Activated CD4-positive, CD25-positive, alpha-beta regulatory T cell treated with anti-CD3 and anti-CD28 coated beads, Interleukin-2, amount 50 U/mL, for 72 hours (primary cell): ENCODE data around the gene PCIF1.
"Not testable (repeated sequence)": the region's sequence is repeated elsewhere in the genome, so short reads cannot be mapped to it uniquely, and the experiment has no call there.

ENCODE experiments used
- DNase-seq: peaks from one replicate; pipeline ENCODE4 v3.0.0; 2021

Gene PCIF1

DNA sequence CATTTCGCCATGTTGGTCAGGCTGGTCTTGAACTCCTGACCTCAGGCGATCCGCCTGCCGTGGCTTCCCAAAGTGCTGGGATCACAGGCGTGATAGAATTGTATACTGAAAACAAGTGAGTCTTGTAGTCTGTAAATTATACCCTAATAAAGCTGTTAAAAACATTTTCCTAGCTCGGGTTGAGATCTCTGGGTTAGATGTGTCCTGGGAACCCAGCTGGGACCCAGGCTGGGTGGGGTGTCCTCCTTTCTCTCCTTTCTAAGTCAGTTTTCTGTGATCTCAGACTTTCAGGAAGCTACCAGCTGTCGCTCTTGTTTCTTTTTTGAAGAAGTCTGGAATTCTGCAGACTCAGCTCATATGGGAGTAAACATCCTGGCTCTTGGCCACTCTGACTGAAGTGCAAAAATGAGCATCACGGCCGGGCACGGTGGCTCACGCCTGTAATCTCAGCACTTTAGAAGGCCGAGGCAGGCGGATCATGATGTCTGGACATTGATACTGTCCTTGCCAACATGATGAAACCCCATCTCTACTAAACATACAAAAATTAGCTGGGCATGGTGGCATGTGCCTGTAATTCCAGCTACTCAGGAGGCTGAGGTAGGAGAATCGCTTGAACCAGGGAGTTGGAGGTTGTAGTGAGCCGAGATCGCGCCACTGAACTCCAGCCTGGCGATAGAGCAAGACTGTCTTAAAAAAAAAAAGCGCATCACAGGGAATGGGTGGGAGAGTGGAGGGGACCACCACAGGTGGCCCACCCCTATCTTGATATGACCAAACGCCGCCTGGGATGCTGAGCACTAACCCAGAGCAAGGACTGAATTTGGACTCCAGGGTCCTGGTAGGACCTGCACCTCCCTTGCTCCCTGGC lies 9.9 kb upstream of the PCIF1 start:
- DNase-seq = no peak

DNA sequence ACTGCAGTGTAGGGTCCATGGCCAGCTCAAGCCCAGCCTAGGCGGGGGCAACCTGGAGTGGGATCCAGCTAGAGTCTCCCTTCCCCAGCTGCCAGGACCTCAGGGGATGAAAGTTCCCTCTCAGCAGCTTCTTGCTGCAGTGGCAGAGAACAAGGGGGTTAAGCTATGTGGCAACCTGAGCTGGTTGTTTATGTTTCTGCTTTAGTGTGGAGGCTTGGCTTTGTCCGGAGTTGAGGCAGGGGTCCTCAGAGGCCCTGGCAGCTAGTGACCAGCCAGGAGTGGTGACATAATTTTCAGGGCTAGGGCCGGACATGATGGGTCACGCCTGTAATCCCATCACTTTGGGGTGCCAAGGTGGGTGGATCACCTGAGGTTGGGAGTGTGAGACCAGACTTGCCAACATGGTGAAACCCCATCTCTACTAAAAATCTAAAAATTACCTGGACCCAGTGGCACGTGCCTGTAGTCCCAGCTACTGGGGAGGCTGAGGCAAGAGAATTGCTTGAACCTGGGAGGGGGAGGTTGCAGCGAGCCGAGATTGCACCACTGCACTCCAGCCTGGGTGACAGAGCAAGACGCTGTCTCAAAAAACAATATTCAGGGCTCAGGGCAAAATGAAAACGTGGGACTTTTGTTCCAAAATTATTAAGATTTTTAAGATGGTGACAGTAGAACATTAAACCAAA lies 8.5 kb upstream of the PCIF1 start:
- no peak for DNase-seq

DNA sequence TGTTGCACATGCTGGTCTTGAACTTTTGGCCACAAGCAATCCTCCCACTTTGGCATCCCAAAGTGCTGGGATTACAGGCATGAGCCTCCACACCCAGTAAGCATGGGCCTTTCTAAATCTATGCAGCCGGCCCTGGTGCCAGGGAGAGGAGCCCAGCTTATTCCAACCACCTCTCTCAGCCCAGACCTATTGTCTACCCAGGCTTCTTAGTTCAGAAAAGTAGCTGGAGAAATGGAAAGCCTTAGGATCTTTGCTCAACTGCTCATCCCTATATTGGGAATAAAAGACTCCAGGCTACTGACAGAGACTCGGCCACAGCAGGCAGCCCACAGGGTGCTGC lies 7.8 kb upstream of the PCIF1 start:
- no peak for DNase-seq

DNA sequence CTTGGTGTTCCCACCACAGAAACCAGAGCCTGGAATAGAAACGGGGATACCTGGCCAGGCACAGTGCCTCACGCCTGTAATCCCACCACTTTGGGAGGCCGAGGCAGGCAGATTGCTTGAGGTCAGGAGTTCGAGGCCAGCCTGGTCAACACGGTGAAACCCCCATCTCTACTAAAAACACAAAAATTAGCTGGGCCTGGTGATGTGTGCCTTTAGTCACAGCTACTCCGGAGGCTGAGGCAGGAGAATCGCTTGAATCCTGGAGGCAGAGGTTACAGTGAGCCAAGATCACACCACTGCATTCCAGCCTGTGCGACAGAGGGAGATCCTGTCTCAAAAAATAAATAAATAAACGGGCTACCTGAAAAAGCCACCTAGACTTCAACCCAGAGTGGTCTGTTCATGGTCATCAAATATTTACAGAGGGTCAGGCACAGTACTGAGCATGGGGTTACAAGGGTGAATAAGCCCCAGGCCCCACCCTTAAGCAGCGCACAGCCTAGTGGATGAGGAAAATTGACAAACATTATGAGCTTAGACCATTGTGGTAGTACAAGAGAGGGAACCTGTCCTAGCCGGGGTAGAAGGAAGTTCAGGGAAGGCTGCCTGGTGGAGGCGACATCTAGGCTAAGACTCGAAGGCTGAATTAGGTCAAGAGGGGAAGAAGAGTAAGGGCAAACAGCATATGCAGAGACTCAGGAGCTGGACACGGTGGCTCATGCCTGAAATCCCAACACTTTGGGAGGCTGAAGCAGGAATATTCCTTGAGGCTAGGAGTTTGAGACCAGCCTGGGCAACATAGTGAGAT lies 7.2 kb upstream of the PCIF1 start:
- no peak for DNase-seq

DNA sequence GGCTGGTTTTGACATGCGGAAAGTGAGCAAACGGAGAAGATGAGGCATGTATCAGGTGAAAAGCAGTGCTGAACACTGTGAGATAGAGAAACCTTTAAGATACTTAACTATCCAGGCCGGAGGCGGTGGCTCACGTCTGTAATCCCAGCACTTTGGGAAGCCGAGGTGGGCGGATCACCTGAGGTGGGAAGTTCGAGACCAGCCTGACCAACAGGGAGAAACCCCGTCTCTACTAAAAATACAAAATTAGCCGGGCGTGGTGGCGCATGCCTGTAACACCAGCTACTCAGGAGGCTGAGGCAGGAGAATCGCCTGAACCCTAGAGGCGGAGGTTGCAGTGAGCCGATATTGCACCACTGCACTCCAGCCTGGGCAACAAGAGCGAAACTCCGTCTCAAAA lies 2.8 kb upstream of the PCIF1 start:
- DNase-seq = not testable (repeated sequence)

DNA sequence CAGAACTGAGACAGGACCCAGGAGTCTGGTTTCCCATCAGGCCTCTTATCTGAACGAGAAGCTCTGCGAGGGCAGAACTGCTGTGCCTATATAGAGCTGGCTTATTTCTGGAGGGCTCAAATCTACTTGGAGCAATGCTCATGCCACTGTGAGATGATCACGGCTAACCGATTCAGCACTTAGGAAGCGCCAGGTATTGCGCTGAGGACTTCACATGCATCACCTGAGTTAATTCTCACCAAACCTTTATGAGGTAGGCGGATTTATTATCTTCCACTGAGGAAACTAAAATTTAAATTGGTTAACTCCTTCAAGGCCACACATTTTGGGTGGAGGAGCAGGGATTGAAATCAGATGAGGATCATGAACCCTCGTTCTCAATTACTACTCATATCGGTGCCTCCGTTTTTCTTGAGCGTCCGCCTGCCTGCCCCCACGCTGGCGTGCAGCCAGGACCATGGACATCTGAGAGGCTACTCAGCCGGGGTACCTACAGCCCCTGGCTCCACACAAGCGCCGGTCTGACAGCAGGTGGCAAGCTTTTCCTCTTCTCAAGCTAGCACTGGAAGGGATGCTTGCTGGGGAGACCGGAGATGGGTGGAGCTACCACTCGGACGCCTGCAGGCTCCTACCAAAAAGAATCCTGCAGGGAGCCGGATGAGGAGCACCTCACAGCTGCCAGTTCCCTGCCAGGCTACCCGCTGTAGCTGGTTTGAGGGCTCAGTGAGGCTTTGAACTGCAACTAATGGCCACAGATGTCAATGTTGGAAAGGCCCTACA lies 1.0 kb upstream of the PCIF1 start:
- peak; percentile 52 for DNase-seq

DNA sequence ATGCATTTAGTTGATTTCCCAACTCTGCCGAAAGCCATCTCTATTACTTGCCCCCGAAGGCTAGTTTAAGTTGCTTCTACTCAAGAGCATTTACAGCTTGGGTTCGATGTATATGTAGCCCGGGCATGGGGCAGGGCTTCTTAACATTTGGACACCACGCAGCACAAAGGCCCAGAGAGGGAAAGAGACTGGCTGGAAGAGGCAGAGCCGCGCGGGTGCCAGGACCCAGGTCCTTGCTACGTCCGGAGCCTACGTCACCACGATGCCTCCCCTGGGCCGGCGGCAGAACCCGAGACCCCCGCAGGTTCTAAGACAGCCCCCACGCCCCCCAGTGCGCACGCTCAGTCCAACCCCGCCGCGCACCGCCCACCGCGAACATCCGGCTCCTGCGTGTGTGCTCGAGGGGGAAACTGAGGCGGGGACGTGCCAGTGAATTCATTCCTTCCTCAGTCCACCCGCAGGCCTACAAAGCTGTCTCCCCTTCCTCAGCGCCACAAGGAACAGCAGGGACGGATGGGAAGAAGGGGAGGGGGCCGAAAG lies 367 bp upstream of the PCIF1 start:
- no peak for DNase-seq

DNA sequence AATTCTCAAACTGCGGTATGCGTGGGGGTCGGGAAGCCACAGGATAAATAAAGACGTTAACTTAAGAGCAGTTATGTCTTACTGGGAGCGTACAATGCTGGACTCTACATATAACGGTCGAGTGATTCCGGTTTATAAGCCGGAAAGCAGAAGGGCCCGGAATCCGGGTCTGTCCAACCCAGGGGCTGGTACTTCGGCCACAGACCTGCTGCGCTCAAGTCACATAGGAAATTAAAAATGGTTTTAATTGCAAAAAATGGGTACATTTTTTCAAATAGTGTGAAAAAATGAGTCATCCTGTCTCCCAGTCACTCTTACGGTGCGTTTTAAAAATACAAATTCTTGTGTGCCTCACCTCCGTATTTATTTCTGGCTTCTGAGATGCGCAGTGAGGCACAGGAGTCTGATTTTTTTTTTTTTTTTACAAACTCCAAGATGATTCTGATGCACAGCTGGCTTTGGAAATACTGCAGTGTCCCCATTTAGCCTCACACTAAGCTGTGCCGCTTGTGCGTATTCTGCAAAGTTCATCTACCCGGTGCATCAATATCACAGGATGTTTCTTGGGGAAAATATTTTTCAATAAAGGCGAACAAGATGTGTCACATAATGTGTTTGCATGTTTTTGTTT lies 1.0 kb downstream of the PCIF1 start:
- no peak for DNase-seq

DNA sequence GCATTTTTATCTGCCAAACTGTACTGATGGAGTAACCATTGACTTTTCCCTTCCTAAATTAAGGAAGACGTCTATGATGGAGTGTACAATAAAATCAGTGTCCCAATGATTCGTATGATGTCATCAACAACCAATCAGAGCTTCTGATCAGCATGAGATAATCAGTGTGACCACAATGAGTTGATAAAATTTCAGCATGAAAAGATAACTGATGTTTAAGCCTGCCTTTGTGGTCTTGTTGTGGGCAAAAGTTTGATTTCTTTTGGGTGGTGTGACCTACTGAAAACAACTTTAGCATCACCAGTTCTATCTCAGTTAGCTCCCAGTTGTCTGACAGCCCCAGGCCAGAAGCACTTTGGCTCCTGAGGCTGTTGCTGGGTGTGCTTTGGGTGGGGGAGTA lies 3.3 kb downstream of the PCIF1 start:
- DNase-seq = no peak

DNA sequence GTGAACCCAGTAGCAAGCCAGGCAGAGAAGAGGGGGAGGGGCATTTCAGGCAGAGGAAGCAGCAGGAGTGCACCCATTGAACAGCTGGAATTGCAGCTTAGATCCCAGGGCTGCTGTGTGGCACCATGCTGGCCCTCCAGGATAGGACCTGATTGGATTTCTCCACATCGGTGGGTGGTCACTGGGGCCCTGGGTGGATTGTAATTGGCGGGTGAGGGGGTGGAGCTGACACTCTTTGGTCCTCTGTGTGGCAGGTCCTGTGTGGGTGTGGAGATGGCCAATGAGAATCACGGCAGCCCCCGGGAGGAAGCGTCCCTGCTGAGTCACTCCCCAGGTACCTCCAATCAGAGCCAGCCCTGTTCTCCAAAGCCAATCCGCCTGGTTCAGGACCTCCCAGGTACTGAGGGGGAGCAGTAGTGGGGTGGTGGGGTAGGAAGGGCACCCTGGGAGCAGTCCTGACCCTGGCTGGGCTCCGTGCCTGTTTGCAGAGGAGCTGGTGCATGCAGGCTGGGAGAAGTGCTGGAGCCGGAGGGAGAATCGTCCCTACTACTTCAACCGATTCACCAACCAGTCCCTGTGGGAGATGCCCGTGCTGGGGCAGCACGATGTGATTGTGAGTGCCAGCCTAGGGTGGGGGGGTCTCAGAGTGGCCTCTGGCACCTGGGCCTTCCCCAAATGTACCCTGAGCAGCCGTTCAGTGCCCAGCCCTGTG lies 4.4 kb downstream of the PCIF1 start:
- DNase-seq = no peak

DNA sequence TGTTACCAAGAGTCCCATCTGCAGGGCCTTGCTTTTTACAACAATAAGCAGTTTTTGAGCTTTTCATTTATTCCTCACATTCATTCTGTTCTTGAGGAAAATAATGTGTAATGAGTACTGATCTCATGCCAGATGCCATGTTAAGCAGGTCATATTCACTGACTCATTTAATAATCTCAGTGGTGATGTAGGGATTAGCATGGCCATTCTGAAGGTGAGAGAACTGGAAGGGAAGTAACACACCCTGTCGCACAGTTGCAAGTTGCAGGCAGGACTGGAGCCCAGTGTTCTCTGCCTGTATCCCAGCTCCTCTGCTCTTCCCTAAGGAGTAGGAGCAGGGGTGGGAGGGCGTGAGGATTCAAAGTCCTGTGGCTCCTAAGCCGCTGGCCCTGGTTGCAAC lies 5.6 kb downstream of the PCIF1 start:
- DNase-seq = no peak

DNA sequence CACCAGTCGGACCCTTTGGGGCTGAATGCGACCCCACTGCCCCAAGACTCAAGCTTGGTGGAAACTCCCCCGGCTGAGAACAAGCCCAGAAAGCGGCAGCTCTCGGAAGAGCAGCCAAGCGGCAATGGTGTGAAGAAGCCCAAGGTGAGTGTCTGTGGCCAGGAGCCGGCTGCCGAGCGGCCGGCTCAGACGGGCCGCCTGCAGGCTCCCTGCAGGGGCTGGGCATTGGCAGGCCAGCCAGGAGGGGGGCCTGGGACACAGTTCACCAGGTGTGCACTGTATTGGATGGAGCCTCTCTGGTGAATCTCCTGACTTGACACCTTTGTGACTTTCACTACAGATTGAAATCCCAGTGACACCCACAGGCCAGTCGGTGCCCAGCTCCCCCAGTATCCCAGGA lies 6.0 kb downstream of the PCIF1 start:
- no peak for DNase-seq

DNA sequence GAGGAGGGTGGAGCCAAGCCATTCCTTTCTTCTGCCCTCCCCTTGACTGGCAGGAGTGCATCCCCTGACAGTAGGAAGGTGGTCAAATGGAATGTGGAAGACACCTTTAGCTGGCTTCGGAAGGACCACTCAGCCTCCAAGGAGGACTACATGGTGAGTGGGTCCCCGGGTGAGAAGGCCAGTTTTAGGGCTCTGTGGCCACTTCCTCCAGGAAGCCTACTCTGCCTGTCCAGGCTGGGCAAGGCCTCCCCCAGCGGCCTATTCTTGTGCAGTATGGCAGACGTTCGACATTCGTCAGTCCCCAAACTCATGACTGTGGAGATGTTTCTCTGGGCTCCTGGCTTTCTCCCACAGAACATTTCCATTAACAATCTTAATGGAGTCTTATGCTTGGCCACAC lies 9.1 kb downstream of the PCIF1 start:
- DNase-seq = no peak

DNA sequence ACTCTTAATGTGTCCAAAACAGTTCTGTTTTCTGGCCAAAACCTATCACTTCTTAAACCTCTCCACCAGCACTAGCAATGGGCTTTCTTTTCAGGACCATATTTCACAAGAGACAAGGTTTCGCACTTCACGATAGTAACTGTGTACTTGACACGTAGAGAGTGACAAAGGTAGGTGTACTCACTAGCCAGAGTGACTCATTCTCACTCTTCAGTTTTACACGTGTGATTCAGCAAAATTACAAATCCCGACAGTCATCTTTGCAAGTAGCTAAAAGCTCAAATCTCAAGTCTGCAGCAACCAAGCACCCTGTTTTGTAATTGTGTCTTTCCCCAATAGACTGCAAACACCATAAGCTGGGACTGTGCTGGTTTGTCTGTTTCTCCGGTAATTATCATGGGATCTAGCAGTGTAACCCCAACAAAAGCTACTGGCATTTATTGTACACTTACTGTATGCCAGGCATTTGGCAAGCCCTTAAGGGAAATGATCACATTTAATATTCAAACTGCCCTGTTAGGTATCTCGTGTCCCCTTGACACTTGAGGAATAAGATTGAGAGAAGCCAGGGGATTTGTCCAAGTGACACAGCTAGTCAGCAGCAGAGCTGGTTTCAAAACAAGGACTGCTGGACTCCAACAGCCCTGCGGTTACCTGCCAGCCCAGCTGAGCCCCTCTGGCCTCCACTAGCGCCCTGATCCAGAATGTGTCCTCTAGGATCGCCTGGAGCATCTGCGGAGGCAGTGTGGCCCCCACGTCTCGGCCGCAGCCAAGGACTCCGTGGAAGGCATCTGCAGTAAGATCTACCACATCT lies 9.9 kb downstream of the PCIF1 start:
- no peak for DNase-seq

DNA sequence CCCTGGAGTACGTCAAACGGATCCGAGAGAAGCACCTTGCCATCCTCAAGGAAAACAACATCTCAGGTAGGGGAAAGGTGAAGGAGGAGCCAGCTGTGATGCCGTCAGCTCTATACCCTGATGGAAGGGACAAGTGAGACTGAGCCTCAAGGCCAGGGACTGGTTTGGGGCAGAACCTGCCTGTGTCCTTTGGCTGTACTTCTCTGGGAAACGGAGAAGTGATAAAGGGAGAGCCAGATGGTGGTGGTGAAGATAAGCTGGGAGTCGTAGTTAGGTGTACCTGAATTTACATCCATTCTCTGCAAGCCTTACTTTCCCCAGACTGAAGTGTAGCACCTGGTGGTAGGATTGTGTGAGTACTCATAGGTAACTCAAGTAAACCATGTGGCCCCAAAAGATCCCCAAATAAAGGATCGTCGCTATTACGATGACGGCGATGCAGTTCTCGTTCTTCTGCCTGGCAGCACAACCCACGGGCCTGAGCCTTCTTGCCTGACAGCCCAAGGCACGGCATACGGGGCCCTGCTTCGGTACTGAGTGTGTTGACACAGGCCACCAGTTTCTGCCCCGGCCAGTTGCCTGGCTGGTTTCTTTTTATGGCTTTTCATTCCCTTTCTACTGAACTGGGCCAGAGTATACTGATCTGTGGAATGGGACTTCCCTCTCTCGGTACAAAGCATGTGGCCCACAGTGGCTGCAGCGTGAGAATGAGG lies 10.6 kb downstream of the PCIF1 start:
- no peak for DNase-seq

DNA sequence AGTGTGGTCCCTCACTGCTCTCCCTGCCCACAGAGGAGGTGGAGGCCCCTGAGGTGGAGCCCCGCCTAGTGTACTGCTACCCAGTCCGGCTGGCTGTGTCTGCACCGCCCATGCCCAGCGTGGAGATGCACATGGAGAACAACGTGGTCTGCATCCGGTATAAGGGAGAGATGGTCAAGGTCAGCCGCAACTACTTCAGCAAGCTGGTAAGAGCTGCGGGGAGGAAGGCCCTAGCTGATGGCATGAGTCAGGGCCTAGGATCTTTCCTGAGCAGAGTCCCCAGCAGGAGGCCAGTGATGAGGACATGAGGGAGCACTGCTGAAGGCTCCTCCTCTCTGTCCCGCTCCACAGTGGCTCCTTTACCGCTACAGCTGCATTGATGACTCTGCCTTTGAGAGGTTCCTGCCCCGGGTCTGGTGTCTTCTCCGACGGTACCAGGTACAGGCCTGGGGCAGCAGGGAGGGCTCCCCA lies 11.2 kb downstream of the PCIF1 start:
- DNase-seq = no peak

DNA sequence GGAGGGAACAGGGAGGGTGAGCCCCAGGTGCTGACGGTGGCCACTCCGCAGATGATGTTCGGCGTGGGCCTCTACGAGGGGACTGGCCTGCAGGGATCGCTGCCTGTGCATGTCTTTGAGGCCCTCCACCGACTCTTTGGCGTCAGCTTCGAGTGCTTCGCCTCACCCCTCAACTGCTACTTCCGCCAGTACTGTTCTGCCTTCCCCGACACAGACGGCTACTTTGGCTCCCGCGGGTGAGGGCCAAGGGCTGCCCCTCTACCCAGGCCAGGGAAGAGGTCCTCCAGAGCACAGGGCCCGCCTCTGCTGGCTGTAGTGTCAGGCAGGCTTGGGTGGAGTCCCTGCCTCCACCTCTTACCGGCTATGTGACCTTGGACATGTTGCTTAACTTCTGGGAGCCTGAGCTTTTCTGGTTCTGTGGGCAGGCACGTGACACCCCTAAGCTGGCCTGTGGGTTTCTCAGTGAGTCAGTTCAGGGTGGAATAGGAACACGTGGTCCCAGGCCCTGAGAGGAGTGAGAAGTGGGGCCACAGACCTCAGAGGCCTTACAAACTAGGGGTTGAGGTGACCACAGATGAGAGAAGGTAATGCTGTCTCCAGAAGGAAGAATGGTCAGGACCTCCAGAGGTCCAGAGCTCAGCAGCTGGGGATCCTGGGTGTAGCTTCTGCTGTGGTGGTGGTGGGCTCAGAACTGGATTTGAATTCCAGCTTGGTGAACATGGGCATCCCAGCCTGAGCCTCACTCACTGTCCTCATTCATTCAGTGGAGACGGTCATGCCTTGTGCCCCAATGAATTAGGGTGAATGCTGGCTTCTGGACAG lies 11.9 kb downstream of the PCIF1 start:
- no peak for DNase-seq

DNA sequence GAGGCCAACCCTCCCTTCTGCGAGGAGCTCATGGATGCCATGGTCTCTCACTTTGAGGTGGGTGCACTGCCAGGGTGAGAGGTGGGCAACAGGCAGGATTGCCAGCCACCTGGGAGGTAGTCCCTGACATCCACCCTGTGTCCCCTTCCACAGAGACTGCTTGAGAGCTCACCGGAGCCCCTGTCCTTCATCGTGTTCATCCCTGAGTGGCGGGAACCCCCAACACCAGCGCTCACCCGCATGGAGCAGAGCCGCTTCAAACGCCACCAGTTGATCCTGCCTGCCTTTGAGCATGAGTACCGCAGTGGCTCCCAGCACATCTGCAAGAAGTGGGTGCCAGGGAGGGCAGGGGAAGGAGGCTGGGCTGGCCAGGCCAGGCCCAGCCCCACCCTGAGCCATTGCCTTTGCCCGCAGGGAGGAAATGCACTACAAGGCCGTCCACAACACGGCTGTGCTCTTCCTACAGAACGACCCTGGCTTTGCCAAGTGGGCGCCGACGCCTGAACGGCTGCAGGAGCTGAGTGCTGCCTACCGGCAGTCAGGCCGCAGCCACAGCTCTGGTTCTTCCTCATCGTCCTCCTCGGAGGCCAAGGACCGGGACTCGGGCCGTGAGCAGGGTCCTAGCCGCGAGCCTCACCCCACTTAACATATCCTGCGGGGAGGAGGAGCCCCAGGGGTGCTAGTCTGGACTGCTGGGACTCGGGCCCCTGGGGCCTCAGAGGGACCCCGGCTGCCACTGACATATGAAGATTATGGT lies 12.8 kb downstream of the PCIF1 start:
- DNase-seq = no peak
